Rectal smooth muscle tissue (tissue), 1 donor: ENCODE results near the gene PRR20E.

Source experiments
- H3K27ac ChIP-seq: one replicate; pipeline ENCODE4 v1.7.0; 2013; ENCODE audit warnings: low read depth, low read length, inconsistent platforms
- H3K27me3 ChIP-seq: one replicate; pipeline ENCODE4 v1.7.0; 2013; ENCODE audit warnings: low read length; ENCODE audit not compliant: control insufficient read depth, insufficient read depth
- H3K36me3 ChIP-seq: one replicate; pipeline ENCODE4 v1.7.0; 2013; ENCODE audit warnings: low read length; ENCODE audit not compliant: control insufficient read depth, insufficient read depth
- H3K4me1 ChIP-seq: one replicate; pipeline ENCODE4 v1.7.0; 2013; ENCODE audit warnings: low read length; ENCODE audit not compliant: control insufficient read depth, insufficient read depth
- H3K4me3 ChIP-seq: one replicate; pipeline ENCODE4 v1.7.0; 2013; ENCODE audit warnings: low read length
- H3K9ac ChIP-seq: one replicate; pipeline ENCODE4 v1.7.0; 2013; ENCODE audit warnings: low read length

PRR20E gene

GRCh38 chr13:57212989-57213388 lies 46.0 kb downstream of the PRR20E start:
- Histone ChIP-seq H3K27me3 (no peaks in the 10 kb centered on the region), H3K9ac (no peak overlapping the region), H3K36me3 (no peaks in the 10 kb centered on the region), H3K4me3 (no peak overlapping the region), H3K27ac (no peak overlapping the region), H3K4me1 (no peaks in the 10 kb centered on the region)
